GM12892 (cell line): ENCODE data around the gene GAB2. TPM values are rescaled to one million over a fixed set of nuclear protein-coding genes. Genes with fewer than 3 reads are reported as not detected.
A peak's percentile ranks its signal among the peaks of the same experiment; 100 is the strongest.
"Not testable (repeated sequence)": the region's sequence is repeated elsewhere in the genome, so short reads cannot be mapped to it uniquely, and the experiment has no call there.

ENCODE experiments used
- DNase-seq: peaks from one replicate; pipeline ENCODE4 v3.0.0; 2011; ENCODE audit not compliant: insufficient read length
- FAIRE-seq: peaks from 2 replicates; lab custom pipeline; 2011; peaks lifted over from hg19 to GRCh38; lab: Jason Lieb, UNC
- POLR2A ChIP-seq: IDR thresholded peaks from 2 replicates; pipeline ENCODE4 v1.6.1; 2011; ENCODE audit warnings: low read depth, low read length, control low read depth
- POLR2AphosphoS5 ChIP-seq: IDR thresholded peaks from 2 replicates; pipeline ENCODE4 v1.6.1; 2011; ENCODE audit warnings: low read depth, low read length, control low read depth
- TAF1 ChIP-seq: IDR thresholded peaks from 2 replicates; pipeline ENCODE4 v1.6.1; 2011; ENCODE audit warnings: low read depth, mild to moderate bottlenecking, control low read depth, low read length, borderline replicate concordance
- polyA plus RNA-seq: library from polyadenylated mRNA; unstranded; fragments of >200 nt; gene quantifications from one replicate; pipeline ENCODE4 v1.2.1, GENCODE V29; 2012; ENCODE audit warnings: missing spikeins, inconsistent platforms; ENCODE audit not compliant: missing spikeins

Gene GAB2
- 2.4 TPM for polyA plus RNA-seq

- TF ChIP-seq POLR2A (no peak), TAF1 (no peak), POLR2AphosphoS5 (no peak)
- DNase-seq (peak; percentile 63), FAIRE-seq (no peak)
Measured at GRCh38 chr11:78417175-78417887, at the start of gene GAB2. Gene GAB2 (minus strand): TSS chr11:78417820. CDS start chr11:78417720, 100 bp downstream.

- FAIRE-seq, result no peak
- DNase-seq, result no peak
- no peak for TF ChIP-seq POLR2AphosphoS5
Measured at GRCh38 chr11:78467370-78467769, 49.8 kb upstream of the GAB2 start.

GRCh38 chr11:78465169-78465942 lies 47.7 kb upstream of the GAB2 start:
- TF ChIP-seq POLR2A, result peak; percentile 75
- no peak for TF ChIP-seq TAF1
- TF ChIP-seq POLR2AphosphoS5, result peak; percentile 81
- FAIRE-seq, result peak; percentile 99
- DNase-seq, result peak; percentile 47

- not testable (repeated sequence) for FAIRE-seq, DNase-seq
Measured at GRCh38 chr11:78464787-78465168, 47.2 kb upstream of the GAB2 start.

GRCh38 chr11:78460471-78460870 lies 42.9 kb upstream of the GAB2 start:
- TF ChIP-seq POLR2AphosphoS5, result no peak
- no peak for TF ChIP-seq TAF1
- TF ChIP-seq POLR2A, result no peak
- peak; percentile 91 for FAIRE-seq

GRCh38 chr11:78459738-78460137 lies 42.1 kb upstream of the GAB2 start:
- FAIRE-seq, result peak; percentile 14
- TF ChIP-seq POLR2AphosphoS5, result no peak
- TF ChIP-seq TAF1, result no peak
- TF ChIP-seq POLR2A, result no peak
- no peak for DNase-seq

More at GRCh38 chr11:78460471-78460870, 42.9 kb upstream of the GAB2 start:
- no peak for DNase-seq

GRCh38 chr11:78457448-78457847 lies 39.8 kb upstream of the GAB2 start:
- FAIRE-seq (no peak), DNase-seq (no peak)
- no peak for TF ChIP-seq POLR2A
- no peak for TF ChIP-seq POLR2AphosphoS5
- TF ChIP-seq TAF1, result no peak

GRCh38 chr11:78453140-78453935 lies 35.7 kb upstream of the GAB2 start:
- FAIRE-seq (peak; percentile 65), DNase-seq (no peak)
- no peak for TF ChIP-seq TAF1
- TF ChIP-seq POLR2A, result no peak
- TF ChIP-seq POLR2AphosphoS5, result no peak

- DNase-seq (no peak), FAIRE-seq (no peak)
- TF ChIP-seq POLR2A (no peak), TAF1 (no peak), POLR2AphosphoS5 (no peak)
Measured at GRCh38 chr11:78451371-78452150, 33.9 kb upstream of the GAB2 start.

- DNase-seq (no peak), FAIRE-seq (no peak)
- TF ChIP-seq TAF1 (no peak), POLR2A (no peak), POLR2AphosphoS5 (no peak)
Measured at GRCh38 chr11:78450866-78451265, 33.2 kb upstream of the GAB2 start.

GRCh38 chr11:78449866-78450265 lies 32.2 kb upstream of the GAB2 start:
- FAIRE-seq, result no peak
- TF ChIP-seq POLR2AphosphoS5 (no peak), POLR2A (no peak), TAF1 (no peak)
- no peak for DNase-seq
